ENCODE measurements around the gene ANOS1. TPM values are rescaled to one million over a fixed set of nuclear protein-coding genes. Genes with fewer than 3 reads are reported as not detected.
A peak's percentile ranks its signal among the peaks of the same experiment; 100 is the strongest.

The ANOS1 gene
- total RNA-seq, 4 donors from 2014 or later, result 3.2 to 15.7 (median 4.0) TPM

DNA sequence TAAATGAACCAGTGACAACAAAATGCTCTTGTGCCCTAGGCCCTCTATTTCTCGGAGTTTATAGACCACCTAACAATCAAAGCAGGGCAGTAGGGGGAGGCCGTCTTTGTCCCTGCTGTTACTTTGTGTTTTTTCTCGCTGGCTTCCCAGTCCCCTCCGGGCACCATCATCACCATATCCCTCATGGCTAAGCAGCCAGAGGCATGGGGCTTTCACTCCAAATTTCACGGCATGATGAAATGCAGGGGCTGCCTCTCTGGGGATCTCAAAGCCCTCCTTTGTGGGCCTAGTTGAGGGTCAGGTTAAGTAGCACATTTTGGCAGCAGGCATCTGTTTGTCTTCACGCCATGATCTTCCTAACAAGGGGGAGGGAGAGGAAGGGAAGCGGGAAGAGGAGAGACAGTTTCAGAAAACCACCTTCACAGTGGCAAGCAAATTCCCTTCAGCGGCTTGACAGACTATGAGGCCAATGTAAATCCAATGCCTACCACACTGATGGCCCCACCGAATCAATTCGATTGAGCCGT, 91.9 kb downstream of the ANOS1 start:
- DNase-seq (ENCODE audit: low spot score) (no peak), ATAC-seq (ENCODE audit: low FRiP score) (no peak)
- TF ChIP-seq, protein P1, sequence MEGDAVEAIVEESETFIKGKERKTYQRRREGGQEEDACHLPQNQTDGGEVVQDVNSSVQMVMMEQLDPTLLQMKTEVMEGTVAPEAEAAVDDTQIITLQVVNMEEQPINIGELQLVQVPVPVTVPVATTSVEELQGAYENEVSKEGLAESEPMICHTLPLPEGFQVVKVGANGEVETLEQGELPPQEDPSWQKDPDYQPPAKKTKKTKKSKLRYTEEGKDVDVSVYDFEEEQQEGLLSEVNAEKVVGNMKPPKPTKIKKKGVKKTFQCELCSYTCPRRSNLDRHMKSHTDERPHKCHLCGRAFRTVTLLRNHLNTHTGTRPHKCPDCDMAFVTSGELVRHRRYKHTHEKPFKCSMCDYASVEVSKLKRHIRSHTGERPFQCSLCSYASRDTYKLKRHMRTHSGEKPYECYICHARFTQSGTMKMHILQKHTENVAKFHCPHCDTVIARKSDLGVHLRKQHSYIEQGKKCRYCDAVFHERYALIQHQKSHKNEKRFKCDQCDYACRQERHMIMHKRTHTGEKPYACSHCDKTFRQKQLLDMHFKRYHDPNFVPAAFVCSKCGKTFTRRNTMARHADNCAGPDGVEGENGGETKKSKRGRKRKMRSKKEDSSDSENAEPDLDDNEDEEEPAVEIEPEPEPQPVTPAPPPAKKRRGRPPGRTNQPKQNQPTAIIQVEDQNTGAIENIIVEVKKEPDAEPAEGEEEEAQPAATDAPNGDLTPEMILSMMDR (IDR thresholded peaks at IDR 0.05), result no peak

DNA sequence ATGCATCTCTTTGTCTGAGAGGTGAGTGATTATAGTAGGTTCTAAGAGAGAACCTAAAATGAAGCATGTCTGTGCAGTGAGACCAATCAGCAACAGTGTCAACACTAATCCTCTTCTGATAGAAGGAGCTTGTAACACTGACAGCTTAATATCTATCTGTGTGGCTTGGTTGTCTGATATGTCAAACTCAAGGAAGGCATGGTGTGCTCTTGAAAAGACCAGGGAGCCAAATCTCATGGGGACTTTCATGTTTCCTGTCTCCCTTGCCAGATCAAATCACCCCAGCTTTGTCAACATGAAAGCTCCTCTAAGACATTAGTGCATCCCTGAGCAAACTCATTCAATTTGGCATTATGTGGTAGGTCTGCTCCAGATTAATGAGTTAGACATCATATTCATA, 95.4 kb downstream of the ANOS1 start:
- DNase-seq (ENCODE audit: low spot score) (no peak), ATAC-seq (ENCODE audit: low FRiP score) (no peak)
- TF ChIP-seq, protein P1 (IDR thresholded peaks at IDR 0.05), result no peak

DNA sequence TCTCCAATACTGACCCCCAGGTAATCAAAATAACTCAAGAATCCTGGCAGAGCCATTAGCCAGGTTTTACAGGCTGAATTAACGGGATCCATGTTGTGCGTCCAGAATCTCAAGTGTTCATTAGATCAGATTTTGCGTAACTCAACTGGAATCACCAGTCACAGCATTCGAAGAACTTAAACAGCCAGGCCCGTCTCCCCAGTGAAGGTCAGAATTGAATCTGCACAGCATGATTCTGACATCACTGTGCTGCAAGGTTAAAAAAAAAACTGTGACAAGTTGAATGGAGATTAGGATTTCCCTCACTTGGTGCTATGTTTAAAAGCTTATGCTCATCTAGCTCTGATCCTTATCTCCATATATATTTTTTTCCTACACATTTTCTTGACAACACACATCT, 96.1 kb downstream of the ANOS1 start:
- ATAC-seq (ENCODE audit: low FRiP score), result no peak
- TF ChIP-seq, protein P1 (IDR thresholded peaks at IDR 0.05), result no peak
- DNase-seq (ENCODE audit: low spot score), result no peak

DNA sequence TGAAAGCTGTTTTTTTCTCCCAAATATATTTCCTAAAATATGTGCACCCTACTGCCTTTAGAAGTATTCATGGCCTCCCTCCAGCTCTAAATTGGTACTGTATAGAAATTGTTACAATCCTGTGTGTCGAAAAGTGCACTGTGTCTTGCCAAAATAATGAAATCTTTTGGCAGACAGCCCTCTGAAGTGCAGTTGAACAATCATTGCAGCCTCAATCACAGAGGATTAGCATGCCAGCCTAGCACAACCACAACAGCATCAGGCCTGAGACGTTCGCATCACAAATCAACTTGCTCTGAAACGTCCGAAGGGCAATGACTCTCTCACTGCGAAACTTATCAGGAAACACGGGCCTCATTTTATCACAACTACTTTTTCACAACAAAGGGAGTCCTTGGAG, 99.0 kb downstream of the ANOS1 start:
- ATAC-seq (ENCODE audit: low FRiP score) (no peak), DNase-seq (ENCODE audit: low spot score) (no peak)
- TF ChIP-seq, protein P1 (IDR thresholded peaks at IDR 0.05), result no peak

DNA sequence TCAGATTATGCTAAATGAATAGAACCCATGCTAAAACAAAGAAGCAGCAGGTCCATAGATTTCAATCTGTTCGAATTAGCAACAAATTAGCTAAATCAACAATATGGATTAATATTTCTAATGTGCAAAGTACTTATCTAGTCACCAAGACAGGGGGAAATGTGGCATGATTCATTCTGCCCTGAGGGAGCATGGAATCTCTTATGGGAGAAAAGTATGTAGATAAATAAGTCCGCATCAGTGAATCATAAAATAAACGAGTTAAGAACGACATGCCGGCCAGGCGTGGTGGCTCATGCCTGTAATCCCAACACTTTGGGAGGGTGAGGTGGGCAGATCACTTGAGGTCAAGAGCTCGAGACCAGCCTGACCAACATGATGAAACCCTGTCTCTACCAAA, 102.1 kb downstream of the ANOS1 start:
- ATAC-seq (ENCODE audit: low FRiP score) (no peak), DNase-seq (ENCODE audit: low spot score) (no peak)
- TF ChIP-seq, protein P1 (IDR thresholded peaks at IDR 0.05), result no peak

DNA sequence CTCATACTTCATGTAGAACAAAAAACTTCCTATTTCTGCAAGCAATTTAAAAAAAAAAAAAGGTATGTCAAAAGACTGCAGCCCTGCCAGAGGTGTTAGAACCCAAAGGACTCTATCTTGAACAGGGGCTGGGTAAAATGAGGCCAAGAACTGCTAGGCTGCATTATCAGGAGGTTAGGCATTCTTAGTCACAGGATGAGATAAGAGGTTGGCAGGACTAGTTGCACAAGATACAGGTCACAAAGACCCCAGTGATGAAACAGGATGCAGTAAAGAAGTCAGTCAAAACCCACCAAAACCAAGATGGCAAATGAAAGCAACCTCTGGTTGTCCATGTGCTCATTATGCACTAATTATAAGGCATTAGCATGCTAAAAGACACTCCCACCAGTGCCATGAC, 104.1 kb downstream of the ANOS1 start:
- ATAC-seq (ENCODE audit: low FRiP score), result no peak
- TF ChIP-seq, protein P1 (IDR thresholded peaks at IDR 0.05), result no peak

DNA sequence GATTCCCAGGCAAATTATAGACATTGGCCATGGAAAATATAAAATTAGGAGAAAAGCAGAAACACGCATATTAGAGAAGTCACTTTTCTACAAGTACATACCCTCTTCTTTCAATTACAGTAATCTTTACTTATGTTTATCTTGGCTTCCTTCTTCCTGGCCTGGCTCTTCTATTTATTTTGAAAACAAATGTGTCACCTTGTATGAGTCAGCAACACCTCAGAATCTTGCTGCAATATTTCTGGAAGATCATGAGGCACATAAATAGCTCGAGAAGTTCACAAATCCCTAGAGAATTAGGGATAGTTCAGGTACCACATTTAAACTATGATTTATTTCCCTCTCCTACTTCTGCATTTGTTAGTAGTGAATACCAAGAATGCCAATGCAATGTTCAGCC, 124.6 kb downstream of the ANOS1 start:
- DNase-seq (ENCODE audit: low spot score), result no peak
- ATAC-seq (ENCODE audit: low FRiP score), result peak; percentile 66
- TF ChIP-seq, protein P1 (IDR thresholded peaks at IDR 0.05), result no peak

More for the DNA sequence above, 104.1 kb downstream of the ANOS1 start:
- DNase-seq (ENCODE audit: low spot score), result no peak

All from omental fat pad (tissue), 4 donors.